Naive thymus-derived CD8-positive, alpha-beta T cell (primary cell): ENCODE data around the gene OR5C1. TPM values are rescaled to one million over a fixed set of nuclear protein-coding genes. Genes with fewer than 3 reads are reported as not detected.
"Not testable (repeated sequence)": the region's sequence is repeated elsewhere in the genome, so short reads cannot be mapped to it uniquely, and the experiment has no call there.

Experiments
- ATAC-seq, 2 donors: fragments of 150-1000 bp; cut with Tn5 transposase in 1 of 2; sonication (Bioruptor Pico), chemical (Tn5 transposase) in 1 of 2; 1 replicate in 1 of 2; 2 replicates in 1 of 2; pipeline ENCODE4 v1.10.0; 2021; ENCODE audit warnings: mild to moderate bottlenecking in 2 of 2, moderate library complexity in 2 of 2
- POLR2A ChIA-PET: fragments of 350-600 bp; sonication (Branson Sonifier 250); formaldehyde crosslinking; loops from one replicate; lab custom pipeline; 2021; ENCODE audit warnings: antibody characterized with exemption; lab: Charles Lee
- DNase-seq, 10 donors: peaks; one replicate each; pipeline versions ENCODE4 v3.0.0 to v3.0.0-alpha.2; 2020 to 2022
- H3K27ac Mint-ChIP-seq, 10 donors: one replicate each; pipeline ENCODE4 v1.8.0; 2020 to 2022; ENCODE audit warnings: mild to moderate bottlenecking in 10 of 10, mixed read lengths in 10 of 10, moderate library complexity in 4 of 10, inconsistent platforms in 1 of 10
- H3K27me3 Mint-ChIP-seq, 5 donors: one replicate each; pipeline ENCODE4 v1.8.0; 2021 to 2022; ENCODE audit warnings: mixed read lengths in 5 of 5
- H3K36me3 Mint-ChIP-seq, 3 donors: one replicate each; pipeline ENCODE4 v1.8.0; 2020 to 2022; ENCODE audit warnings: mixed read lengths in 3 of 3, mild to moderate bottlenecking in 2 of 3, inconsistent platforms in 1 of 3
- H3K4me1 Mint-ChIP-seq, 4 donors: one replicate each; pipeline ENCODE4 v1.8.0; 2021 to 2022; ENCODE audit warnings: mixed read lengths in 4 of 4
- H3K4me3 Mint-ChIP-seq, 10 donors: one replicate each; pipeline ENCODE4 v1.8.0; 2020 to 2022; ENCODE audit warnings: mild to moderate bottlenecking in 10 of 10, mixed read lengths in 10 of 10, moderate library complexity in 6 of 10, inconsistent platforms in 1 of 10
- H3K9me3 Mint-ChIP-seq, 9 donors: one replicate each; pipeline ENCODE4 v1.8.0; 2020 to 2022; ENCODE audit warnings: mixed read lengths in 9 of 9, mild to moderate bottlenecking in 3 of 9, inconsistent platforms in 1 of 9, moderate library complexity in 1 of 9
- polyA plus RNA-seq, 3 donors: library from polyadenylated mRNA; unstranded; fragments of 300-500 nt; fragmentation: Illumina TruSeq; gene quantifications; one replicate each; pipeline ENCODE4 v1.2.3, GENCODE V29; 2021
- total RNA-seq, 8 experiments: library from RNA in 2 of 8; stranded (reverse) in 2 of 8; gene quantifications; one replicate each; pipeline ENCODE4 v1.2.3 and lab custom pipeline; 2021 to 2026

OR5C1 gene
- total and polyA plus RNA-seq, 5 experiments from 2014 or later = not detected

DNA sequence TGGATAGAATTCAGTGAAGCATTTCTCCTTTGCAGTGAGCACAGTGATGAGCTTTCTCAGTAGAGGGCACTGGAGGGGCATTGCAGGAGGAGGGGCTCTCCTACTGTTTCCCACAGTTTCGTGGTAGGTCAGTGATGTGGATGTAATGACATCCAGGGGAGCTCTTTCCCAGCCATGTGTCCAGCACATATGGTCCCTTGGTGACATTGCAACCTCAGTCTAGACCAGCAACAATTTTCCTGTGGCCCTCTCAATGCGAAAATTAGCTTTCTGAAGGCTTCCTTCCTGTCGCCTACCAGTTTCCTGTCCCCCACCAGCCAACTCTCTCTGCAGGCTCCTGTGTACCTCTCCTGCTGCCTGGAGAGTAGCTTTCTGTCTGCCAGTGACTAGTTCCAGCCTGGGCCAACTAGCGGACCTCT lies 46.6 kb downstream of the OR5C1 start:
- ATAC-seq (peak; percentile 89 to 90), DNase-seq (peak in 5 of 10 donors; percentile 9 to 44 (median 20))
- peaks cover 15 to 22% (median 17%) of the 10 kb centered on the region in 4 donors for H3K4me1 Mint-ChIP-seq
- H3K9me3 Mint-ChIP-seq = no peaks in the 10 kb centered on the region
- no peaks in the 10 kb centered on the region for H3K27me3 Mint-ChIP-seq
- H3K4me3 Mint-ChIP-seq = peak overlapping the region; percentile 59 to 90 (median 82)
- POLR2A ChIA-PET = interaction anchor here (0.6 to 1.8 kb wide), 8 partner anchors 11 to 571 kb away, joined by 3 to 11 read pairs (median 5); partner anchors contain the start of genes MRRF, RBM18, RC3H2 and ZBTB6
- peak overlapping the region; percentile 79 to 94 (median 88) for H3K27ac Mint-ChIP-seq
- H3K36me3 Mint-ChIP-seq = no peaks in the 10 kb centered on the region

- no peaks in the 10 kb centered on the region for H3K9me3 Mint-ChIP-seq
- H3K36me3 Mint-ChIP-seq = no peaks in the 10 kb centered on the region
- DNase-seq (no peak), ATAC-seq (no peak)
- POLR2A ChIA-PET = no interaction called here
- peak overlapping the region in 2 of 10 donors; percentile 6 to 55 for H3K4me3 Mint-ChIP-seq
- peak overlapping the region in 2 of 10 donors; percentile 6 to 46 for H3K27ac Mint-ChIP-seq
- peaks cover 15 to 20% (median 17%) of the 10 kb centered on the region in 4 donors for H3K4me1 Mint-ChIP-seq
- no peaks in the 10 kb centered on the region for H3K27me3 Mint-ChIP-seq
Measured at GRCh38 chr9:122837266-122837850, 48.6 kb downstream of the OR5C1 start.

- not testable (repeated sequence) for H3K9me3 Mint-ChIP-seq, H3K4me3 Mint-ChIP-seq, H3K27ac Mint-ChIP-seq, H3K36me3 Mint-ChIP-seq, ATAC-seq, DNase-seq, H3K27me3 Mint-ChIP-seq
- POLR2A ChIA-PET = interaction anchor here (1.2 to 1.4 kb wide), 2 partner anchors 10 to 22 kb away, joined by 3 to 4 read pairs; partner anchors contain the start of gene PDCL
- peaks cover 15 to 25% (median 19%) of the 10 kb centered on the region in 4 donors for H3K4me1 Mint-ChIP-seq
Measured at GRCh38 chr9:122838441-122838840, 49.7 kb downstream of the OR5C1 start.

Other genes starting within 250 kb of the OR5C1 start
- gene OR1N2, start 235.8 kb upstream of the OR5C1 start, total RNA-seq = not detected
- not detected for gene OR1N2, start 235.8 kb upstream of the OR5C1 start, polyA plus RNA-seq
- not detected for gene OR1L8, start 205.5 kb upstream of the OR5C1 start, total RNA-seq
- gene OR1L8, start 205.5 kb upstream of the OR5C1 start, polyA plus RNA-seq = not detected
- 1 to 10 TPM; 1.1 to 1.5 TPM for gene OR1Q1, start 174.2 kb upstream of the OR5C1 start, total RNA-seq
- not detected for gene OR1Q1, start 174.2 kb upstream of the OR5C1 start, polyA plus RNA-seq
- not detected for gene OR1B1, start 131.3 kb upstream of the OR5C1 start, total RNA-seq
- not detected for gene OR1B1, start 131.3 kb upstream of the OR5C1 start, polyA plus RNA-seq
- not detected for gene OR1L1, start 127.2 kb upstream of the OR5C1 start, total RNA-seq
- not detected for gene OR1L1, start 127.2 kb upstream of the OR5C1 start, polyA plus RNA-seq
- gene OR1L3, start 113.8 kb upstream of the OR5C1 start, total RNA-seq = not detected
- gene OR1L3, start 113.8 kb upstream of the OR5C1 start, polyA plus RNA-seq = not detected
- gene OR1L4, start 64.9 kb upstream of the OR5C1 start, total RNA-seq = not detected
- gene OR1L4, start 64.9 kb upstream of the OR5C1 start, polyA plus RNA-seq = not detected
- gene OR1L6, start 46.6 kb upstream of the OR5C1 start, total RNA-seq = not detected
- gene OR1L6, start 46.6 kb upstream of the OR5C1 start, polyA plus RNA-seq = not detected
- gene OR1K1, start 11.2 kb downstream of the OR5C1 start, total RNA-seq = not detected
- not detected for gene OR1K1, start 11.2 kb downstream of the OR5C1 start, polyA plus RNA-seq
- 10 to 100 TPM; 19.6 to 20.8 TPM for gene PDCL, start 39.7 kb downstream of the OR5C1 start, total RNA-seq
- 10 to 100 TPM in 1 of 3 donors, 1 to 10 TPM in 2; 7.8 to 10.8 (median 8.3) TPM for gene PDCL, start 39.7 kb downstream of the OR5C1 start, polyA plus RNA-seq
- 10 to 100 TPM; 55.8 to 60.6 TPM for gene RC3H2, start 116.4 kb downstream of the OR5C1 start, total RNA-seq
- gene RC3H2, start 116.4 kb downstream of the OR5C1 start, polyA plus RNA-seq = 10 to 100 TPM; 17.1 to 23.2 (median 18.2) TPM
- gene ZBTB6, start 124.4 kb downstream of the OR5C1 start, total RNA-seq = 10 to 100 TPM; 19.8 to 20.0 TPM
- 1 to 10 TPM; 2.0 to 4.4 (median 2.1) TPM for gene ZBTB6, start 124.4 kb downstream of the OR5C1 start, polyA plus RNA-seq
- 10 to 100 TPM in 1 of 2 experiments, 1 to 10 TPM in 1; 9.1 to 10.4 TPM for gene ZBTB26, start 142.6 kb downstream of the OR5C1 start, total RNA-seq
- gene ZBTB26, start 142.6 kb downstream of the OR5C1 start, polyA plus RNA-seq = 1 to 10 TPM in 1 of 3 donors, under 1 TPM in 2; 0.57 to 1.3 (median 0.66) TPM
- 10 to 100 TPM; 43.4 to 43.5 TPM for gene RABGAP1, start 152.1 kb downstream of the OR5C1 start, total RNA-seq
- 10 to 100 TPM; 21.9 to 26.6 (median 23.8) TPM for gene RABGAP1, start 152.1 kb downstream of the OR5C1 start, polyA plus RNA-seq
- gene GPR21, start 244.7 kb downstream of the OR5C1 start, total RNA-seq = under 1 TPM; 0.60 to 0.91 TPM
- gene GPR21, start 244.7 kb downstream of the OR5C1 start, polyA plus RNA-seq = not detected